C4-2B (cell line): ENCODE measurements around the gene NUSAP1.

Experiments used
- CTCF ChIP-seq: fragments of 450-650 bp; conservative IDR thresholded peaks from 2 replicates; pipeline ENCODE4 v1.5.1; 2017; ENCODE audit warnings: mild to moderate bottlenecking
- ZFX ChIP-seq: fragments of 450-650 bp; IDR thresholded peaks from 2 replicates; pipeline ENCODE4 v1.6.1; 2017

- no peak for TF ChIP-seq CTCF
- no peak for TF ChIP-seq ZFX
Measured at GRCh38 chr15:41396111-41396510, 63.4 kb downstream of the NUSAP1 start.
